Measurements from ENCODE around the gene DNAJC5. TPM values are rescaled to one million over a fixed set of nuclear protein-coding genes. Genes with fewer than 3 reads are reported as not detected.

The DNAJC5 gene
- total and polyA plus RNA-seq, 2 of the 8 experiments (the other 6 are each of a cell fraction or from before 2014, with no cell fraction given) = 19.2 to 31.2 TPM

GRCh38 chr20:63940472-63941266 lies 45.7 kb downstream of the DNAJC5 start:
- H3K18ac ChIP-seq (ENCODE audit: extremely low read depth, low read length) = peak overlapping the region; percentile 93
- no peak overlapping the region for H2AK5ac ChIP-seq (ENCODE audit: low read depth, low read length)
- peak overlapping the region; percentile 68 for H4K91ac ChIP-seq (replicated peaks; ENCODE audit: insufficient read length, low read length)
- H3K79me2 ChIP-seq (ENCODE audit: control insufficient read depth in 1 of 2, insufficient read depth in 2 of 2, low read length in 2 of 2) = peaks cover 0 to 3% of the 10 kb centered on the region in 2 experiments; a peak in 1 of 4 replicates
- peak overlapping the region; percentile 71; the same call in 1 of the 2 replicates for H3K27ac ChIP-seq (ENCODE audit: low read depth, low read length)
- H3K79me1 ChIP-seq (ENCODE audit: low read depth, low read length) = no peaks in the 10 kb centered on the region
- peaks cover 0 to 28% (median 13%) of the 10 kb centered on the region in 4 experiments; a peak in 6 of 7 replicates for H3K4me1 ChIP-seq (replicated peaks in 1 of 4; ENCODE audit: control insufficient read depth in 3 of 4, insufficient read depth in 4 of 4, low read length in 3 of 4)
- ChIA-PET POLR2A (ENCODE audit: partially characterized antibody) (interaction anchor here (0.8 to 7.8 kb wide), 14 partner anchors 15 to 390 kb away, joined by 3 to 68 read pairs (median 3); partner anchors contain the start of genes OPRL1, SAMD10 and UCKL1), CTCF (ENCODE audit: partially characterized antibody) (interaction anchor here (0.6 to 5.4 kb wide), 7 partner anchors 11 to 166 kb away, joined by 3 to 28 read pairs (median 5); partner anchors contain the start of gene PRPF6)
- WGBS, 2 experiments (ENCODE audit: extremely low coverage in 1 of 2, insufficient coverage in 1 of 2, insufficient read length in 1 of 2, insufficient replicate concordance in 2 of 2, low coverage in 1 of 2, low lambda C conversion rate in 2 of 2, missing lambda C conversion rate in 1 of 2) = 61% methylated on average over 46 of the region's 58 CpGs; no CpG with 5 or more reads in 1 of the 2 experiments
- no peak overlapping the region for H3K14ac ChIP-seq (ENCODE audit: insufficient read length)
- no peak overlapping the region for H3K4ac ChIP-seq (replicated peaks; ENCODE audit: insufficient read length, low read depth, low read length)
- DNase-seq (ENCODE audit: low read depth in 1 of 2, low spot score in 2 of 2) (no peak), FAIRE-seq (no peak)
- H3K9ac ChIP-seq (replicated peaks in 1 of 4; ENCODE audit: extremely low read depth in 1 of 4, low read depth in 3 of 4, low read length in 3 of 4) = peak overlapping the region in 3 of 4 experiments; percentile 5 to 51 (median 45); a peak in 5 of 7 replicates
- H2AFZ ChIP-seq (ENCODE audit: low read length) = no peak overlapping the region
- H2BK120ac ChIP-seq (replicated peaks; ENCODE audit: low read depth, low read length) = no peak overlapping the region
- H3K23ac ChIP-seq (ENCODE audit: insufficient read length) = no peak overlapping the region
- H2BK15ac ChIP-seq (ENCODE audit: low read length) = peak overlapping the region; percentile 46; the same call in 1 of the 2 replicates
- H3K23me2 ChIP-seq (ENCODE audit: low read depth, low read length) = peaks cover 12% of the 10 kb centered on the region
- H3K9me3 ChIP-seq (ENCODE audit: insufficient read depth in 2 of 2, low read depth in 1 of 2, low read length in 1 of 2) = no peaks in the 10 kb centered on the region
- H2BK5ac ChIP-seq (ENCODE audit: low read depth, low read length) = peak overlapping the region; percentile 83
- H3K36me3 ChIP-seq (ENCODE audit: control insufficient read depth in 2 of 4, insufficient read depth in 4 of 4, low read length in 3 of 4) = peaks cover 3 to 21% (median 14%) of the 10 kb centered on the region in 4 experiments; a peak in 5 of 8 replicates
- no peak overlapping the region for H3K56ac ChIP-seq (replicated peaks; ENCODE audit: insufficient read length, low read depth, low read length)
- no peaks in the 10 kb centered on the region for H3K27me3 ChIP-seq (replicated peaks in 1 of 4; ENCODE audit: control insufficient read depth in 3 of 4, extremely low read depth in 1 of 4, insufficient read depth in 3 of 4, low read length in 3 of 4)
- peak overlapping the region; percentile 39; the same call in 1 of the 2 replicates for H2BK12ac ChIP-seq (ENCODE audit: low read depth, low read length)
- peaks cover 4 to 25% of the 10 kb centered on the region in 2 experiments for H4K20me1 ChIP-seq (replicated peaks in 1 of 2; ENCODE audit: control insufficient read depth in 1 of 2, insufficient read depth in 2 of 2, low read length in 2 of 2)
- H3K4me3 ChIP-seq (ENCODE audit: extremely low read depth in 1 of 4, insufficient read depth in 2 of 4, low read depth in 3 of 4, low read length in 4 of 4) = peak overlapping the region; percentile 38 to 55 (median 44)
- H3K4me2 ChIP-seq (ENCODE audit: insufficient read depth in 1 of 2, low read depth in 2 of 2, low read length in 2 of 2) = peak overlapping the region; percentile 73 to 98
- peak overlapping the region; percentile 22 for H4K8ac ChIP-seq (ENCODE audit: extremely low read depth, insufficient read depth, low read length)
- TF ChIP-seq TBP (IDR thresholded peaks at IDR 0.05; ENCODE audit: low read depth, low read length) (no peak), ASH2L (IDR thresholded peaks at IDR 0.05; ENCODE audit: low read length) (peak; percentile 2)
- peak overlapping the region; percentile 45 for H4K5ac ChIP-seq (ENCODE audit: insufficient read length, low read depth, low read length)
- H2BK20ac ChIP-seq (ENCODE audit: low read length) = no peak overlapping the region

All from H1 (cell line).